Measurements from ENCODE around the gene WNK4. TPM values are rescaled to one million over a fixed set of nuclear protein-coding genes. Genes with fewer than 3 reads are reported as not detected.
A peak's percentile ranks its signal among the peaks of the same experiment; 100 is the strongest.

WNK4 gene
- total RNA-seq, 1 donor from 2014 or later: 0.32 TPM

- Mint-ChIP-seq H3K27me3 (ENCODE audit: low read depth) (peaks cover 15% of the 10 kb centered on the region), H3K27ac (ENCODE audit: unreplicated experiment) (no peak overlapping the region), H3K4me1 (ENCODE audit: low read depth) (no peaks in the 10 kb centered on the region), H3K4me3 (ENCODE audit: unreplicated experiment) (no peak overlapping the region), H3K36me3 (ENCODE audit: low read depth) (no peaks in the 10 kb centered on the region), H3K9me3 (ENCODE audit: low read depth) (no peaks in the 10 kb centered on the region)
- DNase-seq (ENCODE audit: low spot score): no peak
- no peak for TF ChIP-seq CTCF (IDR thresholded peaks at IDR 0.05)
Measured at GRCh38 chr17:42751628-42752027, 28.8 kb upstream of the WNK4 start.

- H3K27me3 Mint-ChIP-seq (ENCODE audit: low read depth): peaks cover 17% of the 10 kb centered on the region
- no peak for DNase-seq (ENCODE audit: low spot score)
- no peaks in the 10 kb centered on the region for H3K9me3 Mint-ChIP-seq (ENCODE audit: low read depth)
- no peaks in the 10 kb centered on the region for H3K4me1 Mint-ChIP-seq (ENCODE audit: low read depth)
- H3K36me3 Mint-ChIP-seq (ENCODE audit: low read depth): no peaks in the 10 kb centered on the region
- H3K4me3 Mint-ChIP-seq (ENCODE audit: unreplicated experiment): no peak overlapping the region
- TF ChIP-seq CTCF (IDR thresholded peaks at IDR 0.05): no peak
- H3K27ac Mint-ChIP-seq (ENCODE audit: unreplicated experiment): no peak overlapping the region
Measured at GRCh38 chr17:42754782-42755181, 25.6 kb upstream of the WNK4 start.

- H3K36me3 Mint-ChIP-seq (ENCODE audit: low read depth): no peaks in the 10 kb centered on the region
Measured at GRCh38 chr17:42759982-42760651, 20.3 kb upstream of the WNK4 start.

GRCh38 chr17:42760652-42761581, 19.5 kb upstream of the WNK4 start, which contains the start of gene RAMP2:
TSS of gene RAMP2 (plus strand) at chr17:42761227. CDS start at chr17:42761262, 35 bp downstream.
- H3K9me3 Mint-ChIP-seq (ENCODE audit: low read depth): no peaks in the 10 kb centered on the region
- no peak within 1 kb of the TSS for H3K27ac Mint-ChIP-seq (ENCODE audit: unreplicated experiment)
- H3K4me3 Mint-ChIP-seq (ENCODE audit: unreplicated experiment): peak within 1 kb of the TSS; percentile 58
- peaks cover 16% of the 10 kb centered on the region for H3K4me1 Mint-ChIP-seq (ENCODE audit: low read depth)
- TF ChIP-seq CTCF (IDR thresholded peaks at IDR 0.05): no peak
- DNase-seq (ENCODE audit: low spot score): peak; percentile 92
- peaks cover 7% of the 10 kb centered on the region for H3K27me3 Mint-ChIP-seq (ENCODE audit: low read depth)
- H3K36me3 Mint-ChIP-seq (ENCODE audit: low read depth): no peaks in the 10 kb centered on the region

More at GRCh38 chr17:42759982-42760651, 20.3 kb upstream of the WNK4 start:
- no peak overlapping the region for H3K27ac Mint-ChIP-seq (ENCODE audit: unreplicated experiment)
- peak overlapping the region; percentile 58 for H3K4me3 Mint-ChIP-seq (ENCODE audit: unreplicated experiment)
- peak; percentile 24 for DNase-seq (ENCODE audit: low spot score)
- peaks cover 8% of the 10 kb centered on the region for H3K27me3 Mint-ChIP-seq (ENCODE audit: low read depth)
- TF ChIP-seq CTCF (IDR thresholded peaks at IDR 0.05): no peak
- H3K9me3 Mint-ChIP-seq (ENCODE audit: low read depth): no peaks in the 10 kb centered on the region
- peaks cover 16% of the 10 kb centered on the region for H3K4me1 Mint-ChIP-seq (ENCODE audit: low read depth)

- Mint-ChIP-seq H3K36me3 (ENCODE audit: low read depth) (no peaks in the 10 kb centered on the region), H3K27me3 (ENCODE audit: low read depth) (peaks cover 7% of the 10 kb centered on the region), H3K9me3 (ENCODE audit: low read depth) (no peaks in the 10 kb centered on the region), H3K27ac (ENCODE audit: unreplicated experiment) (no peak overlapping the region), H3K4me1 (ENCODE audit: low read depth) (peaks cover 16% of the 10 kb centered on the region), H3K4me3 (ENCODE audit: unreplicated experiment) (peak overlapping the region; percentile 54)
- no peak for TF ChIP-seq CTCF (IDR thresholded peaks at IDR 0.05)
- peak; percentile 57 for DNase-seq (ENCODE audit: low spot score)
Measured at GRCh38 chr17:42761638-42762037, 18.8 kb upstream of the WNK4 start.

Measured in chondrocyte (in vitro differentiated cells).